ENCODE measurements around the gene PLEKHA7.

DNA sequence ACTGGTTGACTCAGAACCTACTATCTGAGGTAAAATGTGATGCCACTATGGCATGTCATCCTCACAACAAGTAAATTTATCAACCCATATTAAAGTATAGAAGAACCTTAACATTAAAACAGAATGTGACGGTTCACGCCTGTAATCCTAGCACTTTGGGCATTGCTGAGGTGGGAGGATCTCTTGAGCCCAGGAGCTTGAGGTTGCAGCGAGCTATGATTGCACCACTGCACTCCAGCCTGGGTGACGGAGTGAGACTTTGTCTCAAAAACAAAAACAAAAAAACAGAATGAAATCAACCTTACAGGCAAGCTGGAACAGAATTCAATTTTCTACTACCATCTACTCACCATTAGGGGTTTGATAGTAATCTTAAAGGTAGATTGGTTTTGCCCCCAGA, 86.2 kb downstream of the PLEKHA7 start:
- TF ChIP-seq POLR2A (IDR thresholded peaks at IDR 0.05; ENCODE audit: low read depth, low read length) (no peak), TAF1 (IDR thresholded peaks at IDR 0.05; ENCODE audit: low read depth, low read length) (no peak), POU2F2 (IDR thresholded peaks at IDR 0.05; ENCODE audit: low read depth, low read length) (no peak), POLR2AphosphoS5 (IDR thresholded peaks at IDR 0.05; ENCODE audit: low read depth, low read length) (no peak), SPI1 (IDR thresholded peaks at IDR 0.05; ENCODE audit: low read depth, low read length) (no peak)

All from GM12891 (cell line).